Mesenchymal stem cell (in vitro differentiated cells and primary cell): Measurements from ENCODE around the gene STRN3.
A peak's percentile ranks its signal among the peaks of the same experiment; 100 is the strongest.

ENCODE experiments used
- DNase-seq: peaks from one replicate; pipeline ENCODE4 v3.0.0-alpha.2; 2013
- H2AFZ ChIP-seq: one replicate; pipeline ENCODE4 v1.6.1; 2013; ENCODE audit warnings: low read depth, mild to moderate bottlenecking, control low read depth, inconsistent platforms, low read length, moderate library complexity
- H2AK5ac ChIP-seq: 2 replicates; pipeline ENCODE4 v1.6.1; 2013; ENCODE audit warnings: low read length, moderate library complexity, mild to moderate bottlenecking, inconsistent platforms; ENCODE audit not compliant: severe bottlenecking
- H2BK120ac ChIP-seq: one replicate; pipeline ENCODE4 v1.6.1; 2013; ENCODE audit warnings: low read depth, mild to moderate bottlenecking, inconsistent platforms, low read length, moderate library complexity
- H2BK12ac ChIP-seq, 2 experiments: one replicate each; pipeline ENCODE4 v1.6.1; 2013; ENCODE audit warnings: inconsistent platforms in 2 of 2, low read length in 2 of 2, mild to moderate bottlenecking in 2 of 2, moderate library complexity in 2 of 2, control low read depth in 1 of 2
- H2BK15ac ChIP-seq: one replicate; pipeline ENCODE4 v1.6.1; 2013; ENCODE audit warnings: mild to moderate bottlenecking, low read depth, inconsistent platforms; ENCODE audit not compliant: poor library complexity, severe bottlenecking
- H2BK5ac ChIP-seq: 2 replicates; pipeline ENCODE4 v1.6.1; 2013; ENCODE audit warnings: low read depth, mild to moderate bottlenecking, low read length, control low read depth, inconsistent platforms; ENCODE audit not compliant: poor library complexity, severe bottlenecking
- H3K14ac ChIP-seq, 2 experiments: one replicate each; pipeline ENCODE4 v1.6.1; 2013; ENCODE audit warnings: inconsistent platforms in 2 of 2, low read length in 2 of 2, control low read depth in 1 of 2, mild to moderate bottlenecking in 1 of 2, moderate library complexity in 1 of 2
- H3K18ac ChIP-seq, 2 experiments: one replicate each; pipeline ENCODE4 v1.6.1; 2013; ENCODE audit warnings: inconsistent platforms in 2 of 2, low read length in 2 of 2, control low read depth in 1 of 2, low read depth in 1 of 2, mild to moderate bottlenecking in 1 of 2
- H3K23ac ChIP-seq, 2 experiments: one replicate each; pipeline ENCODE4 v1.6.1; 2013; ENCODE audit warnings: inconsistent platforms in 2 of 2, low read length in 2 of 2, mild to moderate bottlenecking in 2 of 2, moderate library complexity in 2 of 2, control low read depth in 1 of 2
- H3K27ac ChIP-seq: 2 replicates; pipeline ENCODE4 v1.5.1; 2013; ENCODE audit warnings: mild to moderate bottlenecking, moderate library complexity, low read length, control low read depth, inconsistent platforms; ENCODE audit not compliant: poor library complexity, severe bottlenecking
- H3K27me3 ChIP-seq, 2 experiments: 2 replicates each; pipeline versions ENCODE4 v1.6.1 to v1.7.0; 2013; ENCODE audit warnings: low read length in 2 of 2, mild to moderate bottlenecking in 2 of 2, moderate library complexity in 2 of 2, control low read depth in 1 of 2, inconsistent platforms in 1 of 2; ENCODE audit not compliant: control insufficient read depth in 1 of 2, insufficient read depth in 1 of 2
- H3K36me3 ChIP-seq, 2 experiments: 2 replicates each; pipeline versions ENCODE4 v1.6.1 to v1.7.0; 2013; ENCODE audit warnings: low read length in 2 of 2, control low read depth in 1 of 2, inconsistent platforms in 1 of 2, low read depth in 1 of 2, mild to moderate bottlenecking in 1 of 2; ENCODE audit not compliant: insufficient read depth in 2 of 2, control insufficient read depth in 1 of 2
- H3K4ac ChIP-seq, 2 experiments: one replicate each; pipeline ENCODE4 v1.6.1; 2013; ENCODE audit warnings: inconsistent platforms in 2 of 2, low read length in 2 of 2, mild to moderate bottlenecking in 2 of 2, moderate library complexity in 2 of 2, control low read depth in 1 of 2, low read depth in 1 of 2
- H3K4me1 ChIP-seq: 2 replicates; pipeline ENCODE4 v1.6.1; 2013; ENCODE audit warnings: low read depth, low read length, control low read depth; ENCODE audit not compliant: control insufficient read depth, insufficient read depth
- H3K4me2 ChIP-seq: 2 replicates; pipeline ENCODE4 v1.6.1; 2013; ENCODE audit warnings: low read length, mild to moderate bottlenecking, inconsistent platforms; ENCODE audit not compliant: poor library complexity, severe bottlenecking
- H3K4me3 ChIP-seq, 2 experiments: 2 replicates each; pipeline versions ENCODE4 v1.5.1 to v1.7.0; 2013; ENCODE audit warnings: low read length in 2 of 2, mild to moderate bottlenecking in 2 of 2, control low read depth in 1 of 2, low read depth in 1 of 2; ENCODE audit not compliant: insufficient read depth in 1 of 2
- H3K79me1 ChIP-seq: replicated peaks from 2 replicates; pipeline ENCODE4 v1.6.1; 2013; ENCODE audit warnings: mild to moderate bottlenecking, control low read depth, low read length, inconsistent platforms; ENCODE audit not compliant: poor library complexity, severe bottlenecking
- H3K9ac ChIP-seq: 2 replicates; pipeline ENCODE4 v1.7.0; 2013; ENCODE audit warnings: mild to moderate bottlenecking, low read length, moderate library complexity
- H3K9me3 ChIP-seq: 2 replicates; pipeline ENCODE4 v1.7.0; 2013; ENCODE audit warnings: mild to moderate bottlenecking, low read length; ENCODE audit not compliant: control insufficient read depth
- H4K8ac ChIP-seq: one replicate; pipeline ENCODE4 v1.6.1; 2013; ENCODE audit warnings: inconsistent platforms, mild to moderate bottlenecking, low read length, moderate library complexity
- H4K91ac ChIP-seq: one replicate; pipeline ENCODE4 v1.6.1; 2013; ENCODE audit warnings: mild to moderate bottlenecking, low read length, inconsistent platforms
- WGBS: methylation state at CpG from one replicate; pipeline ENCODE4 v1.1.7; 2013; ENCODE audit warnings: mixed read lengths; 5-methylcytosine and 5-hydroxymethylcytosine counted together

Gene STRN3

DNA sequence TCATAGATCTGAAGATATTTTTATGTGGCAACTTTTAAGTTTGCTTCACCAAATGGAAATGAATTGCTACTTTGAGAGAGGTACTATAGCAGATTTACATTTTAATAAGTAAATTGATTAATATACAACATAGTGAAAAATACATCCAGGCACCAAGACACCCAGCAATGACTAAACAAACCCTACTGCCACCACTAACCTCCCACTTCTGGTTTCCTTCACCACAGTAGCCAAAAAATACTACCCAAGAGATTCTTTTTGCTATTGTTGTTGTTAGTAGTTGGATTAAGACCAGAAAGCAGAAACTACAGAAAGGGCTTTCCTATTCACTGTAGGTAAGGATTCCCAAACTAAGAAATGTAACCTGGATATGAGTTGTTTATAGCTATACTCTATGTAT lies 97.7 kb downstream of the STRN3 start:
- no peak for DNase-seq
- peaks cover 8 to 30% of the 10 kb centered on the region in 2 experiments for H3K36me3 ChIP-seq
- no peak overlapping the region for H2BK15ac ChIP-seq
- no peak overlapping the region for H3K27ac ChIP-seq
- no peak overlapping the region for H2BK120ac ChIP-seq
- no peak overlapping the region for H3K4ac ChIP-seq
- no peak overlapping the region for H3K9ac ChIP-seq
- H3K79me1 ChIP-seq = peaks cover 3% of the 10 kb centered on the region
- no peaks in the 10 kb centered on the region for H3K27me3 ChIP-seq
- H3K4me1 ChIP-seq = no peaks in the 10 kb centered on the region
- no peak overlapping the region for H3K14ac ChIP-seq
- H4K91ac ChIP-seq = no peak overlapping the region
- no peak overlapping the region for H3K4me3 ChIP-seq
- H3K23ac ChIP-seq = no peak overlapping the region
- no peak overlapping the region for H2AK5ac ChIP-seq
- no peak overlapping the region for H2AFZ ChIP-seq
- H3K4me2 ChIP-seq = no peak overlapping the region
- no peak overlapping the region for H2BK5ac ChIP-seq
- H3K18ac ChIP-seq = no peak overlapping the region
- H3K9me3 ChIP-seq = no peaks in the 10 kb centered on the region
- H4K8ac ChIP-seq = no peak overlapping the region
- no peak overlapping the region for H2BK12ac ChIP-seq

DNA sequence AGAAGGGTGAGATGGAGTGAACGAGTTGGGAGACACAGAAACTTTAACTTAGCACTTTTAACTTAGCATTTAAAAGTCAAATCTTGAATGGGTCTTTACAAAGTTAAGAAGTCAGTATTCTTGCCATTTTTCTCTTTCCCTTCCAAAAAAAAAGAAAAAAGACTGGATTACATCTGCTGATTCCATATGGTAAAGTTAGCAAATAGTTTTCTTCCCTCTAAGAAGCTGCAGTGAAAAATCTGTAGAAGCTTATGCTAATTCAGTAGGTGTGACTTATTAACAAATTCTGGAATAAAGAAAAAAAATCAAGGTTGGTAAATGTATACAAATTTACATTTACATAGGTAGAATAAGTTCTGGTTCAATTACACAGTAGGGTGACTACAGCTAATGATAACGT lies 100.9 kb downstream of the STRN3 start:
- no peak for DNase-seq
- no peak overlapping the region for H2BK120ac ChIP-seq
- H3K9me3 ChIP-seq = no peaks in the 10 kb centered on the region

DNA sequence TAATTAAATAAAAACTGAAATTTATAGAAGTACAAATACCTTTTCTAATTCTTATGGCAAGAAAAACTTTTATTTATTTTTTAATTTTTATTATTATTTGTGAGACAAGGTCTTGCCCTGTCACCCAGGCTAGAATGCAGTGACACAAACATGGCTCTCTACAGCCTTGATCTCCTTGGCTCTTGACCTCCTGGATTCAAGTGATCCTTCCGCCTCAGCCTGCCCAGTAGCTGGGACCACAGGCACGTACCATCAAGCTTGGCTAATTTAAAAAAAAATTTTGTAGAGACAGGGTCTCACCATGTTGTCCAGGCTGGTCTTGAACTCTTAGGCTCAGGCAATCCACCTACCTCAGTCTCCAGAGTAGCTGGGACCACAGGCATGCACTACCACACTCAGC lies 104.4 kb downstream of the STRN3 start:
- no peak for DNase-seq
- Histone ChIP-seq H3K27me3 (no peaks in the 10 kb centered on the region), H2BK15ac (no peak overlapping the region), H3K9ac (no peak overlapping the region), H3K36me3 (peaks cover 10 to 60% of the 10 kb centered on the region in 2 experiments), H3K4me1 (no peaks in the 10 kb centered on the region), H2BK5ac (no peak overlapping the region), H2AK5ac (no peak overlapping the region), H3K4me2 (no peak overlapping the region), H3K23ac (no peak overlapping the region), H4K91ac (no peak overlapping the region), H3K79me1 (peaks cover 4% of the 10 kb centered on the region), H3K4ac (no peak overlapping the region), H3K4me3 (no peak overlapping the region), H3K9me3 (no peaks in the 10 kb centered on the region), H3K27ac (no peak overlapping the region), H2BK12ac (no peak overlapping the region), H2BK120ac (no peak overlapping the region), H4K8ac (no peak overlapping the region), H2AFZ (no peak overlapping the region), H3K18ac (peak overlapping the region in 1 of 2 experiments; percentile 73), H3K14ac (no peak overlapping the region)
- WGBS = 77% methylated on average over 2 of the region's 2 CpGs

More for the DNA sequence above, 100.9 kb downstream of the STRN3 start:
- no peak overlapping the region for H4K91ac ChIP-seq
- H2AFZ ChIP-seq = no peak overlapping the region
- no peak overlapping the region for H4K8ac ChIP-seq
- no peak overlapping the region for H3K23ac ChIP-seq
- no CpG with 5 or more reads among the region's 2 CpGs for WGBS
- no peaks in the 10 kb centered on the region for H3K4me1 ChIP-seq
- peaks cover 10 to 43% of the 10 kb centered on the region in 2 experiments for H3K36me3 ChIP-seq
- no peak overlapping the region for H2BK5ac ChIP-seq
- no peak overlapping the region for H3K9ac ChIP-seq
- no peak overlapping the region for H3K4me2 ChIP-seq
- no peak overlapping the region for H3K27ac ChIP-seq
- no peak overlapping the region for H3K4ac ChIP-seq
- H3K14ac ChIP-seq = no peak overlapping the region
- no peak overlapping the region for H3K18ac ChIP-seq
- no peaks in the 10 kb centered on the region for H3K27me3 ChIP-seq
- no peak overlapping the region for H2BK12ac ChIP-seq
- H3K79me1 ChIP-seq = peaks cover 6% of the 10 kb centered on the region
- H2AK5ac ChIP-seq = no peak overlapping the region
- no peak overlapping the region for H2BK15ac ChIP-seq
- H3K4me3 ChIP-seq = no peak overlapping the region

DNA sequence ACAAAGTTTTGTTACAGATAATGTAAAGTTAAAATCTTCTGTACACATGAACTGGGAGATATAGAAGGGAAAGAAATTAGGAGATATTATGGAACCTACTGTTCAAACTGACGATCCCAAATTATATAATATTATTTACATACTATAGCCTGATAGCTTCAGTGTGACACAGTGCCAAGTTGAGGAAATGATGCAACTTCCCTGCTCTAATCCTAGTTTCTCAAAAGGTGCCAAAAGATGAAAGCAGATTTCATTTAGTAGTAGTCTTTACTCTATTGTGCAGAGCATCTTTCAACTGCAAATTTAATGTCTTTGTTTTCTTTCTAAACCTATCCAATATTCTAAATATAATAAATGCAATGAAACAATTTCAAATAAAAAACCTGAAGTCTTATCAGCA lies 104.9 kb downstream of the STRN3 start:
- WGBS = no CpG with 5 or more reads among the region's 1 CpG

More for the DNA sequence above, 104.9 kb downstream of the STRN3 start:
- H3K27me3 ChIP-seq = no peaks in the 10 kb centered on the region
- no peak overlapping the region for H3K14ac ChIP-seq
- H3K4me2 ChIP-seq = no peak overlapping the region
- H3K23ac ChIP-seq = no peak overlapping the region
- no peak overlapping the region for H2BK120ac ChIP-seq
- H4K8ac ChIP-seq = no peak overlapping the region
- no peak overlapping the region for H2BK12ac ChIP-seq
- no peak overlapping the region for H3K9ac ChIP-seq
- no peak overlapping the region for H2AK5ac ChIP-seq
- H3K27ac ChIP-seq = no peak overlapping the region
- no peak overlapping the region for H3K4ac ChIP-seq
- peaks cover 4% of the 10 kb centered on the region for H3K79me1 ChIP-seq
- no peak overlapping the region for H2AFZ ChIP-seq
- DNase-seq = no peak
- H3K18ac ChIP-seq = no peak overlapping the region
- no peak overlapping the region for H3K4me3 ChIP-seq
- peaks cover 10 to 63% of the 10 kb centered on the region in 2 experiments for H3K36me3 ChIP-seq
- H3K4me1 ChIP-seq = no peaks in the 10 kb centered on the region
- H2BK5ac ChIP-seq = no peak overlapping the region
- H3K9me3 ChIP-seq = no peaks in the 10 kb centered on the region
- H2BK15ac ChIP-seq = no peak overlapping the region
- H4K91ac ChIP-seq = no peak overlapping the region
